ENCODE results near the gene PDE4C.

GRCh38 chr19:18264137-18264854 is 38.1 kb upstream of the PDE4C start:
- TF ChIP-seq CTCF (IDR thresholded peaks at IDR 0.05), result no peak
- TF ChIP-seq ZFX (IDR thresholded peaks at IDR 0.05; ENCODE audit: borderline replicate concordance), result no peak

All from 22Rv1 (cell line).